GM23338 (cell line): ENCODE results near the gene RTN4IP1. TPM values are rescaled to one million over a fixed set of nuclear protein-coding genes. Genes with fewer than 3 reads are reported as not detected.

Experiments used
- ATAC-seq: fragments of 200-7000 bp; cut with Tn5 transposase; 3 replicates; pipeline ENCODE4 v1.9.1; 2020
- DNase-seq: peaks from one replicate; pipeline ENCODE4 v3.0.0-alpha.2; 2015; ENCODE audit warnings: low spot score
- H2AFZ ChIP-seq: fragments of 200-600 bp; sonication (generic); 2 replicates; pipeline ENCODE4 v1.8.0; 2016; ENCODE audit warnings: antibody characterized with exemption, mild to moderate bottlenecking, moderate library complexity
- H3F3A ChIP-seq: fragments of 200-600 bp; sonication (generic); replicated peaks from 2 replicates; pipeline ENCODE4 v1.8.0; 2017; ENCODE audit warnings: antibody characterized with exemption, mixed run types, low read depth
- H3K27ac ChIP-seq: fragments of 200-600 bp; sonication (generic); 2 replicates; pipeline ENCODE4 v1.6.1; 2016; ENCODE audit warnings: low read depth
- H3K27me3 ChIP-seq: fragments of 200-600 bp; sonication (generic); 2 replicates; pipeline ENCODE4 v1.8.0; 2016; ENCODE audit warnings: mild to moderate bottlenecking, mixed run types, moderate library complexity; ENCODE audit not compliant: insufficient read depth
- H3K36me3 ChIP-seq: fragments of 200-600 bp; sonication (generic); 2 replicates; pipeline ENCODE4 v1.8.0; 2016; ENCODE audit warnings: mild to moderate bottlenecking; ENCODE audit not compliant: insufficient read depth
- H3K4me1 ChIP-seq: fragments of 200-600 bp; sonication (generic); 2 replicates; pipeline ENCODE4 v1.8.0; 2016; ENCODE audit warnings: mild to moderate bottlenecking, moderate library complexity; ENCODE audit not compliant: insufficient read depth
- H3K4me2 ChIP-seq: fragments of 200-600 bp; sonication (generic); 2 replicates; pipeline ENCODE4 v1.7.1; 2017; ENCODE audit warnings: mixed run types
- H3K4me3 ChIP-seq: fragments of 200-600 bp; sonication (generic); 2 replicates; pipeline ENCODE4 v1.6.1; 2016; ENCODE audit warnings: mixed run types
- H3K79me2 ChIP-seq: fragments of 200-600 bp; sonication (generic); replicated peaks from 2 replicates; pipeline ENCODE4 v1.8.0; 2017; ENCODE audit warnings: mild to moderate bottlenecking; ENCODE audit not compliant: insufficient read depth
- H3K9me2 ChIP-seq: fragments of 200-600 bp; sonication (generic); 2 replicates; pipeline ENCODE4 v1.8.0; 2017; ENCODE audit not compliant: insufficient read depth
- H4K20me1 ChIP-seq: fragments of 200-600 bp; sonication (generic); replicated peaks from 2 replicates; pipeline ENCODE4 v1.8.0; 2017; ENCODE audit warnings: mild to moderate bottlenecking; ENCODE audit not compliant: insufficient read depth
- H3K27ac Mint-ChIP-seq: 2 replicates; pipeline ENCODE4 v1.8.0; 2020; ENCODE audit warnings: inconsistent platforms, mild to moderate bottlenecking, moderate library complexity, mixed read lengths
- H3K27me3 Mint-ChIP-seq: 3 replicates; pipeline ENCODE4 v1.8.0; 2022; ENCODE audit warnings: low read depth, mild to moderate bottlenecking, moderate library complexity, mixed read lengths, inconsistent platforms; ENCODE audit not compliant: insufficient read depth, poor library complexity
- H3K36me3 Mint-ChIP-seq: 3 replicates; pipeline ENCODE4 v1.8.0; 2021; ENCODE audit warnings: low read depth, mild to moderate bottlenecking, inconsistent platforms, moderate library complexity, mixed read lengths
- H3K4me1 Mint-ChIP-seq: 3 replicates; pipeline ENCODE4 v1.8.0; 2020; ENCODE audit warnings: mild to moderate bottlenecking, inconsistent platforms, mixed read lengths
- H3K4me3 Mint-ChIP-seq: 3 replicates; pipeline ENCODE4 v1.8.0; 2021; ENCODE audit warnings: moderate library complexity, mild to moderate bottlenecking, inconsistent platforms, mixed read lengths
- H3K9me3 Mint-ChIP-seq: 3 replicates; pipeline ENCODE4 v1.8.0; 2020; ENCODE audit warnings: moderate library complexity, mild to moderate bottlenecking, inconsistent platforms, mixed read lengths
- CREB1 ChIP-seq: fragments of 250-450 bp; sonication (Bioruptor Pico); IDR thresholded peaks from 2 replicates; pipeline ENCODE4 v1.5.0; 2020; ENCODE audit warnings: low read depth, mild to moderate bottlenecking, moderate library complexity
- CTCF ChIP-seq, 2 experiments: fragments of 200-600 bp in 1 of 2; sonication (generic) in 1 of 2; conservative IDR thresholded peaks; 2 replicates each; pipeline versions ENCODE4 v1.5.1 to v1.6.1; 2016 to 2017; ENCODE audit warnings: antibody characterized with exemption in 2 of 2, low read depth in 2 of 2, mild to moderate bottlenecking in 2 of 2, moderate library complexity in 1 of 2
- EZH2 ChIP-seq: fragments of 200-600 bp; sonication (generic); IDR thresholded peaks from one replicate; pipeline ENCODE4 v1.8.0; 2017; ENCODE audit warnings: antibody characterized with exemption, mild to moderate bottlenecking, low read depth; ENCODE audit not compliant: unreplicated experiment
- EZH2phosphoT487 ChIP-seq: fragments of 200-600 bp; sonication (generic); IDR thresholded peaks from one replicate; pipeline ENCODE4 v1.8.1; 2018; ENCODE audit warnings: antibody characterized with exemption; ENCODE audit not compliant: unreplicated experiment
- JUNB ChIP-seq: IDR thresholded peaks from one replicate; pipeline ENCODE4 v1.6.1; 2016; ENCODE audit warnings: antibody characterized with exemption; ENCODE audit not compliant: unreplicated experiment
- NANOG ChIP-seq: IDR thresholded peaks from 2 replicates; pipeline ENCODE4 v1.6.1; 2016; ENCODE audit warnings: antibody characterized with exemption, borderline replicate concordance
- POLR2AphosphoS5 ChIP-seq: IDR thresholded peaks from 2 replicates; pipeline ENCODE4 v1.6.1; 2016; ENCODE audit warnings: antibody characterized with exemption, low read depth
- ZNF114 ChIP-seq: fragments of 250-450 bp; sonication (Bioruptor Pico); IDR thresholded peaks from 2 replicates; pipeline ENCODE4 v1.5.0; 2020; ENCODE audit warnings: mild to moderate bottlenecking, moderate library complexity
- ZNF331 ChIP-seq: fragments of 250-450 bp; sonication (Bioruptor Pico); IDR thresholded peaks from 2 replicates; pipeline ENCODE4 v1.5.0; 2020; ENCODE audit warnings: low read depth, mild to moderate bottlenecking, moderate library complexity
- polyA plus RNA-seq: library from polyadenylated mRNA; unstranded; fragments of >200 nt; fragmentation: Nextera tagmentation; extraction: Ambion mirVana; gene quantifications from 2 replicates; pipeline ENCODE4 v1.2.1, GENCODE V29; 2016
- total RNA-seq: library from RNA; depleted of rRNA; stranded (reverse); fragments of >200 nt; shearing (Covaris generic); gene quantifications from 2 replicates; pipeline ENCODE4 v1.2.3, GENCODE V29; 2014
- TF ChIP-seq, protein P1 (sequence below): IDR thresholded peaks from one replicate; pipeline ENCODE4 v1.6.1; 2018; ENCODE audit warnings: antibody characterized with exemption; ENCODE audit not compliant: unreplicated experiment

RTN4IP1 gene
- total and polyA plus RNA-seq, 2 experiments from 2014 or later: 14.5 to 17.5 TPM

- no peak for DNase-seq
- no peak for ATAC-seq
- no peaks in the 10 kb centered on the region for H3K9me3 Mint-ChIP-seq
- Histone ChIP-seq H3K27ac (no peak overlapping the region), H3K4me2 (no peak overlapping the region), H2AFZ (no peak overlapping the region), H4K20me1 (no peaks in the 10 kb centered on the region), H3K9me2 (no peaks in the 10 kb centered on the region), H3K36me3 (no peaks in the 10 kb centered on the region), H3K27me3 (no peaks in the 10 kb centered on the region), H3K4me1 (no peaks in the 10 kb centered on the region), H3F3A (no peaks in the 10 kb centered on the region), H3K4me3 (no peak overlapping the region), H3K79me2 (no peaks in the 10 kb centered on the region)
- no peak overlapping the region for H3K27ac Mint-ChIP-seq
- no peak overlapping the region for H3K4me3 Mint-ChIP-seq
- no peak for TF ChIP-seq ZNF114 (CRISPR knock-in tag)
- peak in 1 of 2 experiments; percentile 40; a peak in 2 of 4 replicates for TF ChIP-seq CTCF (conservative IDR thresholded peaks at IDR 0.05; ENCODE audit: low read depth in 2 of 2)
- H3K4me1 Mint-ChIP-seq: peaks cover 6% of the 10 kb centered on the region; the same call in 2 of the 3 replicates
- H3K36me3 Mint-ChIP-seq: peaks cover 8% of the 10 kb centered on the region; the same call in 2 of the 3 replicates
- H3K27me3 Mint-ChIP-seq: no peaks in the 10 kb centered on the region
These were observed 72.8 kb downstream of the RTN4IP1 start for GRCh38 chr6:106556368-106556960.

DNA sequence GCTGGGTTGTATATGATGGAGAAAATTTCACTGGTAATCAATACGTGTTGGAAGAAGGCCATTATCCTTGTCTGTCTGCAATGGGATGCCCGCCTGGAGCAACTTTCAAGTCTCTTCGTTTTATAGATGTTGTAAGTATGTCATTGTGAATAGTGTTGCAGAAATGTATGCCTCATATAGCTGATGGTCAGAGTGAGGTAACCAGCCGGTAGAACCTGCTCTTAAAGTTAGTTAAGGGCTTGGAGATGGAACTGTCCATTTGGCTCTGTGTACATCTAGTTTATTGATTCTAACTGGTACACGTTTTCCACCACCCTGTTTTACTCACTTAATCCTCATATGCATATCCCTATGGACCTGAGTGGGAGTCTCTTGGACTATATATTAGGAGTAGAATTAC is 73.5 kb downstream of the RTN4IP1 start:
- DNase-seq (no peak), ATAC-seq (no peak)
- H3F3A ChIP-seq: no peaks in the 10 kb centered on the region
- no peaks in the 10 kb centered on the region for H3K27me3 ChIP-seq
- H3K27ac ChIP-seq: no peak overlapping the region
- Mint-ChIP-seq H3K27me3 (no peaks in the 10 kb centered on the region), H3K27ac (no peak overlapping the region), H3K4me1 (peaks cover 6% of the 10 kb centered on the region; the same call in 2 of the 3 replicates), H3K4me3 (no peak overlapping the region), H3K9me3 (no peaks in the 10 kb centered on the region), H3K36me3 (peaks cover 11% of the 10 kb centered on the region)
- H3K9me2 ChIP-seq: no peaks in the 10 kb centered on the region
- H4K20me1 ChIP-seq: no peaks in the 10 kb centered on the region
- H3K4me3 ChIP-seq: no peak overlapping the region
- no peak overlapping the region for H3K4me2 ChIP-seq
- H3K4me1 ChIP-seq: no peaks in the 10 kb centered on the region
- no peak overlapping the region for H2AFZ ChIP-seq
- TF ChIP-seq POLR2AphosphoS5 (no peak), EZH2phosphoT487 (no peak), ZNF114 (CRISPR knock-in tag) (no peak), NANOG (no peak), ZNF331 (CRISPR knock-in tag) (no peak)
- no peaks in the 10 kb centered on the region for H3K79me2 ChIP-seq
- no peaks in the 10 kb centered on the region for H3K36me3 ChIP-seq

DNA sequence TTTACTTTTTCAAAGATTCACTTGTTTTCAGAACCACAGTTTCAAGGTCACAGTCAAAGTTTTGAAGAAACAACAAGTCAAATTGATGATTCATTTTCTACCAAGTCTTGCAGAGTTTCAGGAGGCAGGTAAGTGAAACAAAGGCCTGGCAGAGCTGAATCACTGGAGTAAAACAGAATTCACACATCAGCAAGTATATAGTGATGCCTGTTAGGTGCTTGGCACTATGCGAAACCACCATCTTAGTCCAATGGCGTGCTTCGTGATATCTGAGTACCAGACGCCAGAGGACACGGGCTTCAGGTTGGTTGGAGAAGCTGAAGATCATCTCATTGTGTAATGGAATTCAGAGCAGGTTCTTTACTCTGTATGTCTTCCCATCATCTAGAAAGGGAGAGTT is 75.9 kb downstream of the RTN4IP1 start:
- Histone ChIP-seq H3K4me2 (no peak overlapping the region), H3K27me3 (no peaks in the 10 kb centered on the region), H3F3A (no peaks in the 10 kb centered on the region), H3K4me1 (no peaks in the 10 kb centered on the region), H3K27ac (no peak overlapping the region), H3K4me3 (no peak overlapping the region), H3K79me2 (no peaks in the 10 kb centered on the region), H4K20me1 (no peaks in the 10 kb centered on the region; the same call in 1 of the 2 replicates), H2AFZ (no peak overlapping the region), H3K9me2 (no peaks in the 10 kb centered on the region), H3K36me3 (no peaks in the 10 kb centered on the region)
- ATAC-seq (no peak), DNase-seq (no peak)
- no peaks in the 10 kb centered on the region for H3K27me3 Mint-ChIP-seq
- H3K27ac Mint-ChIP-seq: peak overlapping the region; percentile 24; the same call in 1 of the 2 replicates
- H3K4me1 Mint-ChIP-seq: peaks cover 6% of the 10 kb centered on the region
- peaks cover 15% of the 10 kb centered on the region for H3K36me3 Mint-ChIP-seq
- H3K4me3 Mint-ChIP-seq: no peak overlapping the region
- no peaks in the 10 kb centered on the region for H3K9me3 Mint-ChIP-seq
- TF ChIP-seq POLR2AphosphoS5: no peak
- no peak for TF ChIP-seq NANOG
- TF ChIP-seq JUNB: no peak
- TF ChIP-seq CREB1 (CRISPR knock-in tag): no peak
- TF ChIP-seq, protein P1, sequence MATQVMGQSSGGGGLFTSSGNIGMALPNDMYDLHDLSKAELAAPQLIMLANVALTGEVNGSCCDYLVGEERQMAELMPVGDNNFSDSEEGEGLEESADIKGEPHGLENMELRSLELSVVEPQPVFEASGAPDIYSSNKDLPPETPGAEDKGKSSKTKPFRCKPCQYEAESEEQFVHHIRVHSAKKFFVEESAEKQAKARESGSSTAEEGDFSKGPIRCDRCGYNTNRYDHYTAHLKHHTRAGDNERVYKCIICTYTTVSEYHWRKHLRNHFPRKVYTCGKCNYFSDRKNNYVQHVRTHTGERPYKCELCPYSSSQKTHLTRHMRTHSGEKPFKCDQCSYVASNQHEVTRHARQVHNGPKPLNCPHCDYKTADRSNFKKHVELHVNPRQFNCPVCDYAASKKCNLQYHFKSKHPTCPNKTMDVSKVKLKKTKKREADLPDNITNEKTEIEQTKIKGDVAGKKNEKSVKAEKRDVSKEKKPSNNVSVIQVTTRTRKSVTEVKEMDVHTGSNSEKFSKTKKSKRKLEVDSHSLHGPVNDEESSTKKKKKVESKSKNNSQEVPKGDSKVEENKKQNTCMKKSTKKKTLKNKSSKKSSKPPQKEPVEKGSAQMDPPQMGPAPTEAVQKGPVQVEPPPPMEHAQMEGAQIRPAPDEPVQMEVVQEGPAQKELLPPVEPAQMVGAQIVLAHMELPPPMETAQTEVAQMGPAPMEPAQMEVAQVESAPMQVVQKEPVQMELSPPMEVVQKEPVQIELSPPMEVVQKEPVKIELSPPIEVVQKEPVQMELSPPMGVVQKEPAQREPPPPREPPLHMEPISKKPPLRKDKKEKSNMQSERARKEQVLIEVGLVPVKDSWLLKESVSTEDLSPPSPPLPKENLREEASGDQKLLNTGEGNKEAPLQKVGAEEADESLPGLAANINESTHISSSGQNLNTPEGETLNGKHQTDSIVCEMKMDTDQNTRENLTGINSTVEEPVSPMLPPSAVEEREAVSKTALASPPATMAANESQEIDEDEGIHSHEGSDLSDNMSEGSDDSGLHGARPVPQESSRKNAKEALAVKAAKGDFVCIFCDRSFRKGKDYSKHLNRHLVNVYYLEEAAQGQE: no peak
- no peak for TF ChIP-seq ZNF114 (CRISPR knock-in tag)
- no peak for TF ChIP-seq EZH2phosphoT487
- TF ChIP-seq CTCF (conservative IDR thresholded peaks at IDR 0.05; ENCODE audit: low read depth in 2 of 2): no peak
- TF ChIP-seq EZH2: no peak
